ENCODE measurements around the gene ATAD1.

The ATAD1 gene

GRCh38 chr10:87706731-87707130, 111.3 kb downstream of the ATAD1 start:
- H4K20me1 ChIP-seq (ENCODE audit: control insufficient read depth, insufficient read depth, low read depth, low read length) = no peaks in the 10 kb centered on the region
- no peak for TF ChIP-seq EZH2phosphoT487 (IDR thresholded peaks at IDR 0.05; ENCODE audit: borderline replicate concordance, low read length)
- no peak for TF ChIP-seq CTCF (IDR thresholded peaks at IDR 0.05; ENCODE audit: low read depth, low read length, poor library complexity, severe bottlenecking)
- no peaks in the 10 kb centered on the region for H3K4me1 ChIP-seq (ENCODE audit: control insufficient read depth, low read length)
- no peak overlapping the region for H3K4me3 ChIP-seq (ENCODE audit: low read length)
- no peaks in the 10 kb centered on the region for H3K36me3 ChIP-seq (ENCODE audit: control insufficient read depth, low read length)
- H3K79me2 ChIP-seq (ENCODE audit: control insufficient read depth, low read length) = no peaks in the 10 kb centered on the region
- H3K27me3 ChIP-seq (ENCODE audit: control insufficient read depth, low read length) = peaks cover 2% of the 10 kb centered on the region; the same call in 1 of the 2 replicates
- H3K9me2 ChIP-seq (replicated peaks; ENCODE audit: control insufficient read depth, low read length) = no peaks in the 10 kb centered on the region
- H3K9me3 ChIP-seq (ENCODE audit: control insufficient read depth, insufficient read depth, low read length) = no peaks in the 10 kb centered on the region
- H3F3A ChIP-seq (ENCODE audit: control insufficient read depth, insufficient read depth) = no peaks in the 10 kb centered on the region
- no peak overlapping the region for H3K27ac ChIP-seq (ENCODE audit: low read depth, low read length)
- no peak overlapping the region for H3K4me2 ChIP-seq (ENCODE audit: low read length)

DNA sequence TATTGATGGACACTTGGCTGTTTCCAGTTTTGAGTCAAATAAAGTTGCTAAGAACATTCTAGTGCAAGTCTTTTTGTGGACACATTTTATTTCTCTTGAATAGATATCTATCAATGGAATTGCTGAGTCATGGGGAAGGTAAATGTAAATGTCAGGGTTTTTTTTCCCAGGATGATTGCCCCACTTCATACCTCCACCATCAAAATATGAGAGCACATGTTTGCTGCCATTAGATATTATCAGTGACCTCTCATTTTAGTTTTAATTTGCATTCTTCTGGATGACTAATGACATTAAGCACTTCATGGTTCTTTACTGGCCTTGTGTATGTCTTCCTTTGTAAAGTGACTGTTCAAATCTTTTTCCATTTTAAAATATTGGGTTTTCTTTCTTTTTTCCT, 112.7 kb downstream of the ATAD1 start:
- Histone ChIP-seq H3K27me3 (ENCODE audit: control insufficient read depth, low read length) (peaks cover 2% of the 10 kb centered on the region; the same call in 1 of the 2 replicates), H3K36me3 (ENCODE audit: control insufficient read depth, low read length) (no peaks in the 10 kb centered on the region), H3F3A (ENCODE audit: control insufficient read depth, insufficient read depth) (no peaks in the 10 kb centered on the region), H3K27ac (ENCODE audit: low read depth, low read length) (no peak overlapping the region), H3K9me3 (ENCODE audit: control insufficient read depth, insufficient read depth, low read length) (no peaks in the 10 kb centered on the region), H3K4me2 (ENCODE audit: low read length) (no peak overlapping the region), H4K20me1 (ENCODE audit: control insufficient read depth, insufficient read depth, low read depth, low read length) (no peaks in the 10 kb centered on the region), H3K4me3 (ENCODE audit: low read length) (no peak overlapping the region), H3K4me1 (ENCODE audit: control insufficient read depth, low read length) (no peaks in the 10 kb centered on the region), H3K79me2 (ENCODE audit: control insufficient read depth, low read length) (no peaks in the 10 kb centered on the region), H3K9me2 (replicated peaks; ENCODE audit: control insufficient read depth, low read length) (no peaks in the 10 kb centered on the region)
- TF ChIP-seq EZH2phosphoT487 (IDR thresholded peaks at IDR 0.05; ENCODE audit: borderline replicate concordance, low read length) (no peak), CTCF (IDR thresholded peaks at IDR 0.05; ENCODE audit: low read depth, low read length, poor library complexity, severe bottlenecking) (no peak)

- Histone ChIP-seq H3F3A (ENCODE audit: control insufficient read depth, insufficient read depth) (no peaks in the 10 kb centered on the region), H3K4me2 (ENCODE audit: low read length) (no peak overlapping the region), H3K27me3 (ENCODE audit: control insufficient read depth, low read length) (peaks cover 2% of the 10 kb centered on the region), H3K4me1 (ENCODE audit: control insufficient read depth, low read length) (no peaks in the 10 kb centered on the region), H3K4me3 (ENCODE audit: low read length) (no peak overlapping the region), H3K27ac (ENCODE audit: low read depth, low read length) (no peak overlapping the region), H3K79me2 (ENCODE audit: control insufficient read depth, low read length) (no peaks in the 10 kb centered on the region), H4K20me1 (ENCODE audit: control insufficient read depth, insufficient read depth, low read depth, low read length) (no peaks in the 10 kb centered on the region), H3K9me2 (replicated peaks; ENCODE audit: control insufficient read depth, low read length) (no peaks in the 10 kb centered on the region), H3K36me3 (ENCODE audit: control insufficient read depth, low read length) (no peaks in the 10 kb centered on the region), H3K9me3 (ENCODE audit: control insufficient read depth, insufficient read depth, low read length) (no peaks in the 10 kb centered on the region)
- no peak for TF ChIP-seq CTCF (IDR thresholded peaks at IDR 0.05; ENCODE audit: low read depth, low read length, poor library complexity, severe bottlenecking)
- TF ChIP-seq EZH2phosphoT487 (IDR thresholded peaks at IDR 0.05; ENCODE audit: borderline replicate concordance, low read length) = no peak
These were observed 114.3 kb downstream of the ATAD1 start for GRCh38 chr10:87703771-87704170.

GRCh38 chr10:87702973-87703294, 115.1 kb downstream of the ATAD1 start:
- Histone ChIP-seq H3K4me1 (ENCODE audit: control insufficient read depth, low read length) (no peaks in the 10 kb centered on the region), H3K79me2 (ENCODE audit: control insufficient read depth, low read length) (no peaks in the 10 kb centered on the region), H3F3A (ENCODE audit: control insufficient read depth, insufficient read depth) (no peaks in the 10 kb centered on the region), H3K27ac (ENCODE audit: low read depth, low read length) (no peak overlapping the region), H3K4me3 (ENCODE audit: low read length) (no peak overlapping the region), H3K36me3 (ENCODE audit: control insufficient read depth, low read length) (no peaks in the 10 kb centered on the region), H3K27me3 (ENCODE audit: control insufficient read depth, low read length) (peaks cover 3% of the 10 kb centered on the region), H4K20me1 (ENCODE audit: control insufficient read depth, insufficient read depth, low read depth, low read length) (no peaks in the 10 kb centered on the region), H3K4me2 (ENCODE audit: low read length) (no peak overlapping the region), H3K9me3 (ENCODE audit: control insufficient read depth, insufficient read depth, low read length) (no peaks in the 10 kb centered on the region), H3K9me2 (replicated peaks; ENCODE audit: control insufficient read depth, low read length) (no peaks in the 10 kb centered on the region)
- TF ChIP-seq CTCF (IDR thresholded peaks at IDR 0.05; ENCODE audit: low read depth, low read length, poor library complexity, severe bottlenecking) (no peak), EZH2phosphoT487 (IDR thresholded peaks at IDR 0.05; ENCODE audit: borderline replicate concordance, low read length) (no peak)
